HG03280 (cell line): ENCODE results near the gene MPO.

Experiments used
- ATAC-seq: cut with Tn5 transposase; IDR thresholded peaks from one replicate; pipeline ENCODE4 v1.9.1; 2021; ENCODE audit warnings: mild to moderate bottlenecking, moderate library complexity; ENCODE audit not compliant: unreplicated experiment

MPO gene

GRCh38 chr17:58279736-58280479, 827 bp downstream of the MPO start:
- no peak for ATAC-seq

GRCh38 chr17:58279016-58279711, 1.6 kb downstream of the MPO start:
- no peak for ATAC-seq

GRCh38 chr17:58278661-58279015, 2.1 kb downstream of the MPO start:
- ATAC-seq, result no peak

GRCh38 chr17:58277802-58278595, 2.7 kb downstream of the MPO start:
- no peak for ATAC-seq

GRCh38 chr17:58277107-58277801, 3.5 kb downstream of the MPO start:
- no peak for ATAC-seq

GRCh38 chr17:58276423-58276822, 4.3 kb downstream of the MPO start:
- no peak for ATAC-seq

GRCh38 chr17:58275417-58275816, 5.3 kb downstream of the MPO start:
- ATAC-seq, result no peak

- no peak for ATAC-seq
Measured at GRCh38 chr17:58273453-58274104, 7.2 kb downstream of the MPO start.

GRCh38 chr17:58272367-58273280, 8.1 kb downstream of the MPO start:
- ATAC-seq, result no peak

- ATAC-seq, result no peak
Measured at GRCh38 chr17:58271216-58271931, 9.4 kb downstream of the MPO start.

GRCh38 chr17:58270476-58271215, 10.1 kb downstream of the MPO start:
- no peak for ATAC-seq

- ATAC-seq, result no peak
Measured at GRCh38 chr17:58269557-58270291, 11.0 kb downstream of the MPO start.

- no peak for ATAC-seq
Measured at GRCh38 chr17:58268774-58269556, 11.8 kb downstream of the MPO start.

GRCh38 chr17:58268326-58268725, 12.4 kb downstream of the MPO start:
- ATAC-seq, result no peak

GRCh38 chr17:58267347-58268324, 13.1 kb downstream of the MPO start:
- no peak for ATAC-seq
